Prostate gland (tissue), 2 donors: ENCODE data around the gene ZNF487. TPM values are rescaled to one million over a fixed set of nuclear protein-coding genes. Genes with fewer than 3 reads are reported as not detected.
"Not testable (repeated sequence)": the region's sequence is repeated elsewhere in the genome, so short reads cannot be mapped to it uniquely, and the experiment has no call there.

Experiments
- DNase-seq: peaks from one replicate; pipeline ENCODE4 v3.0.0-alpha.2; 2019; ENCODE audit warnings: low spot score
- H3K27ac ChIP-seq, 2 donors: fragments of 200-600 bp; sonication (generic); 2 replicates each; pipeline ENCODE4 v1.5.1; 2017 to 2019
- H3K27me3 ChIP-seq: fragments of 200-600 bp; sonication (generic); replicated peaks from 2 replicates; pipeline ENCODE4 v1.5.1; 2019; ENCODE audit not compliant: insufficient read depth
- H3K36me3 ChIP-seq, 2 donors: fragments of 200-600 bp; sonication (generic); 1 replicate in 1 of 2; 2 replicates in 1 of 2; pipeline versions ENCODE4 v1.5.1 to v1.8.1; 2017 to 2019
- H3K4me1 ChIP-seq: fragments of 200-600 bp; sonication (generic); replicated peaks from 2 replicates; pipeline ENCODE4 v1.5.1; 2019
- H3K4me3 ChIP-seq, 2 donors: fragments of 200-600 bp; sonication (generic); 2 replicates each; pipeline ENCODE4 v1.5.1; 2017 to 2019
- H3K9me3 ChIP-seq: fragments of 200-600 bp; sonication (generic); 2 replicates; pipeline ENCODE4 v1.5.1; 2017
- POLR2A ChIP-seq: fragments of 450-650 bp; IDR thresholded peaks from one replicate; pipeline ENCODE4 v1.6.1; 2016; ENCODE audit warnings: antibody characterized with exemption, mild to moderate bottlenecking
- POLR2AphosphoS5 ChIP-seq: sonication (generic); formaldehyde crosslinking; IDR thresholded peaks from one replicate; pipeline ENCODE4 v1.6.1; 2017; ENCODE audit warnings: antibody characterized with exemption
- WGBS: methylation state at CpG from one replicate; pipeline ENCODE4 v1.1.5; 2018; 5-methylcytosine and 5-hydroxymethylcytosine counted together
- intact Hi-C: fragments of 100-400 bp; cut with DNase I; formaldehyde crosslinking; loops from one replicate; pipeline ENCODE4 v1.14.2; 2022
- total RNA-seq, 2 donors: library from RNA; depleted of rRNA; stranded (reverse); fragments of >200 nt; gene quantifications; one replicate each; pipeline ENCODE4 v1.1.0, GENCODE V29; 2016
- TF ChIP-seq, protein P1 (sequence below), 4 experiments: fragments of 200-600 bp in 2 of 4; fragments of 450-650 bp in 2 of 4; sonication (generic) in 2 of 4; IDR thresholded peaks; 1 replicate in 3 of 4; 2 replicates in 1 of 4; pipeline ENCODE4 v1.5.1; 2016 to 2019; ENCODE audit warnings: antibody characterized with exemption in 4 of 4, mild to moderate bottlenecking in 2 of 4, moderate library complexity in 2 of 4

ZNF487 gene
- total RNA-seq, 2 donors from 2014 or later = 6.6 to 12.5 TPM

DNA sequence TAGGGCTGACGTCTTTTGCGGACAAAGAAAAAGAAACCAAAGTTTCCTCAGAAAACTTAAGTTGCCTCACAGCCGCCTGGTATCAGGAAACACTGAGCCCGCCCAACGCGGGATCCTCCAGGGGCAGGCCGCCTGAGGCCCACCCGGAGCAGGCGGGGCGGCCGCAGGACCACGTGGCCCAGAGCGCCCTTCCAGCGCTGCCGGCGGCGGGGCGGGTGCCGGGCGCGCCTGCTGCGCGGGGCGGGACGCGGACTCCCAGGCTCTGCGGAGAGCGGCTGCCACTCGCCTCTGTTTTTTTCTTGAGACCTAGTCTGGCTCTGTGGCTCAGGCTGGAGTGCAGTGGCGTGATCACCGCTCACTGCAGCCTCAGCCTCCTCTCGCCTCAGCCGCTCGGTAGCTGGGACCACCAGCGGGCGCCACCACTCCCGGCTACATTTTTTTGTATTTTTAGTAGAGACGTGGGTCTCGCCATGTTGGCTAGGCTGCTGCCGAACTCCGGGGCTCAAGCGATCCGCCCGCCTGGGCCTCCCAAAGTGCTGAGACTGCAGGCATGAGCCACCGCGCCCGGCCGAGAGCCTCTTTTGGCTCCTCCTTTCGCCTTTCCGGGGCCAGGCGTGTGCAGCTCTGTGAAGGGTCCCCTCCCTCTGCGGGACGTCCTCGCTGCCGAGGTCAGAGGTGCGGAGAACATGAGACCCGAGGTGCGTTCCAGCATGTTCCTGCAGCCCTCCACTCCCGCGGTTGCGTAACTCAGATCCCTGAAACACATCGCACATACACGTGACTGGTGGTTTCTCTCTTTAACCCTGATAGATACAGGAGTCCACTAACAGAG is 16.3 kb upstream of the ZNF487 start:
- peak overlapping the region; percentile 43 to 44 for H3K4me3 ChIP-seq
- WGBS = under 1% methylated on average over 62 of the region's 63 CpGs
- H3K27me3 ChIP-seq = no peaks in the 10 kb centered on the region
- peak overlapping the region; percentile 90 to 92 for H3K27ac ChIP-seq
- H3K36me3 ChIP-seq = no peaks in the 10 kb centered on the region
- no peaks in the 10 kb centered on the region for H3K4me1 ChIP-seq
- intact Hi-C loops = loop anchor here (2.0 kb wide), 1 partner anchor 16 kb away; the partner anchor contains the start of gene ZNF487
- peak; percentile 68 for DNase-seq
- TF ChIP-seq POLR2AphosphoS5 (peak; percentile 72), POLR2A (peak; percentile 54)
- TF ChIP-seq, protein P1, sequence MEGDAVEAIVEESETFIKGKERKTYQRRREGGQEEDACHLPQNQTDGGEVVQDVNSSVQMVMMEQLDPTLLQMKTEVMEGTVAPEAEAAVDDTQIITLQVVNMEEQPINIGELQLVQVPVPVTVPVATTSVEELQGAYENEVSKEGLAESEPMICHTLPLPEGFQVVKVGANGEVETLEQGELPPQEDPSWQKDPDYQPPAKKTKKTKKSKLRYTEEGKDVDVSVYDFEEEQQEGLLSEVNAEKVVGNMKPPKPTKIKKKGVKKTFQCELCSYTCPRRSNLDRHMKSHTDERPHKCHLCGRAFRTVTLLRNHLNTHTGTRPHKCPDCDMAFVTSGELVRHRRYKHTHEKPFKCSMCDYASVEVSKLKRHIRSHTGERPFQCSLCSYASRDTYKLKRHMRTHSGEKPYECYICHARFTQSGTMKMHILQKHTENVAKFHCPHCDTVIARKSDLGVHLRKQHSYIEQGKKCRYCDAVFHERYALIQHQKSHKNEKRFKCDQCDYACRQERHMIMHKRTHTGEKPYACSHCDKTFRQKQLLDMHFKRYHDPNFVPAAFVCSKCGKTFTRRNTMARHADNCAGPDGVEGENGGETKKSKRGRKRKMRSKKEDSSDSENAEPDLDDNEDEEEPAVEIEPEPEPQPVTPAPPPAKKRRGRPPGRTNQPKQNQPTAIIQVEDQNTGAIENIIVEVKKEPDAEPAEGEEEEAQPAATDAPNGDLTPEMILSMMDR (IDR thresholded peaks at IDR 0.05) = no peak
- no peaks in the 10 kb centered on the region for H3K9me3 ChIP-seq

DNA sequence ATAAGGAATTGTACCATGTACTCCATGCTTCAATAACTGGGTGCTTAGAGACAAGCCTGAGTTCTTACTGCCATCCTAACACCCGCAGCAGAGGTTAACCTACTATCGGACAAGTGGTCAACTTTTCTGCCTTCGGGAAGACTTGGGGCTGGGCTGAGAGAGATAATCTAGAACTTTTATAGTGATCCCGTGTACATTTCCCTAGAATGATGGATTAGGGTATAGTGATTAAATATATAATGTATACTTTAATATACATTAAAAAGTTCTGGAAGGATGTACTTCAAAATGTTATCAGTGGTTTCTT is 15.8 kb upstream of the ZNF487 start:
- intact Hi-C loops = loop anchor here (2.0 kb wide), 1 partner anchor 16 kb away; the partner anchor contains the start of gene ZNF487
- TF ChIP-seq POLR2AphosphoS5 (no peak), POLR2A (no peak)
- TF ChIP-seq, protein P1 (IDR thresholded peaks at IDR 0.05) = no peak

DNA sequence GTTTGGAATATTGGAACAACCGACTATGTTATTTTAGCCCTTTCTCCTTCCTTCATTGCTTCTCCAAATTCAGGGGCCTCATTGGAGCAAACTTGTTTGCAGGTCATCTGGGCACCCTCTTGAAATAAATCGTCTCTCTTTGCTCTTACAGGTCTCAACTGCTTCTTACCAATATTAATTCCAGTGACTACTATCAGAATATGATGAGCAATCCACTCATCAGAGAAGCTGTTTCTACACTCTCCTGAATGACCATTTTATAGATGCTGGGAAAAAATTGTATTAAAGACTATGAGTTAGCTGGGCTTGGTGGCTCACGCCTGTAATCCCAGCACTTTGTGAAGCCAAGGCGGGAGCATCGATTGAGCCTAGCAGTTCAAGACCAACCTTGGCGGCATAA is 15.4 kb upstream of the ZNF487 start:
- Histone ChIP-seq H3K36me3 (no peaks in the 10 kb centered on the region), H3K4me3 (no peak overlapping the region), H3K4me1 (no peaks in the 10 kb centered on the region), H3K27ac (peak overlapping the region; percentile 90 to 92), H3K27me3 (no peaks in the 10 kb centered on the region), H3K9me3 (no peaks in the 10 kb centered on the region)
- TF ChIP-seq POLR2A (no peak), POLR2AphosphoS5 (no peak)
- TF ChIP-seq, protein P1 (IDR thresholded peaks at IDR 0.05) = no peak
- WGBS = 86% methylated on average over 6 of the region's 6 CpGs
- DNase-seq = no peak
- intact Hi-C loops = loop anchor here (2.0 kb wide), 1 partner anchor 15 kb away; the partner anchor contains the start of gene ZNF487

More for the DNA sequence above, 15.8 kb upstream of the ZNF487 start:
- Histone ChIP-seq H3K9me3 (no peaks in the 10 kb centered on the region), H3K27me3 (no peaks in the 10 kb centered on the region), H3K4me1 (no peaks in the 10 kb centered on the region), H3K4me3 (peak overlapping the region; percentile 43 to 44), H3K36me3 (no peaks in the 10 kb centered on the region), H3K27ac (peak overlapping the region; percentile 90 to 92)
- DNase-seq = no peak
- WGBS = 27% methylated on average over 4 of the region's 4 CpGs

DNA sequence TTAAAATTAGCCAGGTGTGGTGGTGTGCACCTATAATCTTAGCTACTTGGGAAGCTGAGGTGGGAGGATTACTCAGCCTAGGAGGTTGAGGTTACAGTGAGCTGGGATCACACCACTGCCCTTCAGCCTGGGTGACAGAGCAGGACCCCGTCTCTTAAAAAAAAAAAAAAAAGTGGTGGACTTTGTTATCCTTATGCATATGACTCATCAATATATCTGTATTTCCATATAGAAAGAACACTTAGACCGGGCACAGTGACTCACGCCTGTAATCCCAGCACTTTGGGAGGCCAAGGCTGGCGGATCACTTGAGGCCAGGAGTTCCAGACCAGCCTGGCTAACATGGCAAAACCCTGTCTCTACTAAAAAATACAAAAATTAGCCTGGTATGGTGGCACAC is 15.0 kb upstream of the ZNF487 start:
- not testable (repeated sequence) for H3K4me1 ChIP-seq, H3K36me3 ChIP-seq, H3K27me3 ChIP-seq, H3K9me3 ChIP-seq, H3K27ac ChIP-seq, H3K4me3 ChIP-seq, DNase-seq
- intact Hi-C loops = loop anchor here (2.0 kb wide), 1 partner anchor 15 kb away; the partner anchor contains the start of gene ZNF487
- WGBS = 98% methylated on average over 4 of the region's 4 CpGs

DNA sequence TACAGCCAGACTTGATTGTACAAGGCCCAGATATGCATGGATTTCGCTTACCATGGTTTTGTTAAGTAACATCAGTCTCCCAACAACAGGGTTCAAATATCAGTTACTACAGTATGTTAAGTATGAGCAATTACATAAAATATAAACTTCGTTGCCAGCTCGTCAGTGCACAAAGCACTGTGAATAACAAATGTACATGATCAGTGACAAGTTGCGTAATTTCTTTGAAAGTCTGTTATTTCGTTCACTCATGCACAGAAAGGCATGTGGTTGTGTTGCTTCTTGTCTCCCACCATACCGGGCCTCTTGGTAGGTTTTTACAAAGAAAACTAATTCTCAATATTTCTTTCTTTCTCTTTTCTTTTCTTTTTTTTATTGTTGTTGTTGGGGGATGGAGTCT is 12.5 kb upstream of the ZNF487 start:
- 92% methylated on average over 6 of the region's 6 CpGs for WGBS
- no peak for TF ChIP-seq POLR2A
- Histone ChIP-seq H3K27ac (no peak overlapping the region), H3K4me1 (no peaks in the 10 kb centered on the region), H3K27me3 (no peaks in the 10 kb centered on the region), H3K4me3 (no peak overlapping the region), H3K36me3 (no peaks in the 10 kb centered on the region), H3K9me3 (no peaks in the 10 kb centered on the region)
- DNase-seq = no peak
- intact Hi-C loops = no loop called here

DNA sequence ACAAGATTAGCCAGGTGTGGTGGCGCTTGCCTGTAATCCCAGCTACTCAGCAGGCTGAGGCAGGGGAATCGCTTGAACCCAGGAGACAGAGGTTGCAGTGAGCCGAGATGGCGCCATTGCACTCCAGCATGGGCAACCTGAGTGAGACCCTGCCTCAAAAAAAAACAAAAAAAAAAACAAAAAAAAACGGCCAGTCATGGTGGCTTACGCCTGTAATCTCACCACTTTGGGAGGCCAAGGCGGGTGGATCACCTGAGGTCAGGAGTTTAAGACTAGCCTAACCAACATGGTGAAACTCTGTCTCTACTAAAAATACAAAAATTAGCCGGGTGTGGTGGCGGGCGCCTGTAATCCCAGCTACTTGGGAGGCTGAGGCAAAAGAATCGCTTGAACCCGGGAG is 10.4 kb upstream of the ZNF487 start:
- intact Hi-C loops, H3K9me3 ChIP-seq, H3K4me1 ChIP-seq, H3K36me3 ChIP-seq, H3K4me3 ChIP-seq, H3K27ac ChIP-seq, H3K27me3 ChIP-seq, DNase-seq: not testable (repeated sequence)
- WGBS = 98% methylated on average over 12 of the region's 12 CpGs
